ENCODE results near the gene THSD4.

Gene THSD4

DNA sequence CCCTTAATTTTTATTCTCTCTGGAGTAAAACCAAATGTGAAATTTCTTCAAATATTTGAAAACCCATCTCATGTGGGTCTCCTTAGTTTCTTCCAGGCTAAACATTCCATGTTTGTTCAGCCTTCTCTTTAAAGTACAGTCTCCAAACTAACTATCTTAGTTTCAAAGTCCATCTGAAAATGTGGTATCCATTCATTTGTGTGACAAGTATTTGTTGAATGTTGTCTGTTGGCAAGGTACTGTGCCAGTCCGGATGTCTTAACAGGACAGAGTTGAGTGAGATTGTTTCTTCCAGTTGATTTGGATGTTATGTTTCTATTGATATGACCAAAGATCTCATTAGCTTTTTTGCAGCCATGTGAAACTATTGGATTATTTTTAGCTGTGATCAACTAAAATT is 347.4 kb downstream of the THSD4 start:
- Histone ChIP-seq H3K9ac (ENCODE audit: low read length) (no peak overlapping the region), H3K4me1 (ENCODE audit: insufficient read depth, low read length) (peaks cover 7% of the 10 kb centered on the region), H3K36me3 (ENCODE audit: insufficient read depth, low read length) (no peaks in the 10 kb centered on the region), H3K27ac (ENCODE audit: low read depth, low read length) (no peak overlapping the region), H3K4me3 (ENCODE audit: low read depth in 1 of 2, low read length in 2 of 2) (no peak overlapping the region), H3K27me3 (ENCODE audit: control insufficient read depth in 1 of 2, insufficient read depth in 2 of 2, low read length in 2 of 2) (no peaks in the 10 kb centered on the region), H3K9me3 (ENCODE audit: low read length) (no peaks in the 10 kb centered on the region)

DNA sequence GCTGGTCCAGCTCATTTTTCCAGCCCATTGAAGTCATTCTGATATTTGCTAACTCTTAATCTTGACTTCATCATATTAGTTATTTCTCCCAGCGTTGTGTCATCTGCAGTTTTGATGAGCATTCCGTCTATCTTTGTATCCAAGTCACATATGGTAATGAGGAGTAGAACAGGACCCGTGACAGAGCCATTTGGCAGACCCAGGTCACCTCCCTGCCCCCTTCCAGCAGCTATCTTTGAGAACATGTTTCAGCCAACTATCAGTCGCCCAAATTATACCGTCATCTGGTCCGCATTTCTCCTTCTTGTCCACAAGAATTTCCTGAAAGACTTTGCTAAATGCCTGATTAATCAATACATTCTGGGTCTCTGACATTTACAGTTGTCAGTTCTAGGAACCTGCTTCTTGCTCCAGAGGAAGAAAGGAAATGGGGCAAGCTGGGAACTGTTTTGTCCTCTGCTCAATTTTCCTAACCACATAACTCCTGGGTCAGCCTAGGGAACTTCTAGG is 347.9 kb downstream of the THSD4 start:
- Histone ChIP-seq H3K4me3 (ENCODE audit: low read depth in 1 of 2, low read length in 2 of 2) (no peak overlapping the region), H3K27ac (ENCODE audit: low read depth, low read length) (no peak overlapping the region), H3K4me1 (ENCODE audit: insufficient read depth, low read length) (peaks cover 7% of the 10 kb centered on the region), H3K36me3 (ENCODE audit: insufficient read depth, low read length) (no peaks in the 10 kb centered on the region), H3K9me3 (ENCODE audit: low read length) (no peaks in the 10 kb centered on the region), H3K27me3 (ENCODE audit: control insufficient read depth in 1 of 2, insufficient read depth in 2 of 2, low read length in 2 of 2) (no peaks in the 10 kb centered on the region), H3K9ac (ENCODE audit: low read length) (no peak overlapping the region)

DNA sequence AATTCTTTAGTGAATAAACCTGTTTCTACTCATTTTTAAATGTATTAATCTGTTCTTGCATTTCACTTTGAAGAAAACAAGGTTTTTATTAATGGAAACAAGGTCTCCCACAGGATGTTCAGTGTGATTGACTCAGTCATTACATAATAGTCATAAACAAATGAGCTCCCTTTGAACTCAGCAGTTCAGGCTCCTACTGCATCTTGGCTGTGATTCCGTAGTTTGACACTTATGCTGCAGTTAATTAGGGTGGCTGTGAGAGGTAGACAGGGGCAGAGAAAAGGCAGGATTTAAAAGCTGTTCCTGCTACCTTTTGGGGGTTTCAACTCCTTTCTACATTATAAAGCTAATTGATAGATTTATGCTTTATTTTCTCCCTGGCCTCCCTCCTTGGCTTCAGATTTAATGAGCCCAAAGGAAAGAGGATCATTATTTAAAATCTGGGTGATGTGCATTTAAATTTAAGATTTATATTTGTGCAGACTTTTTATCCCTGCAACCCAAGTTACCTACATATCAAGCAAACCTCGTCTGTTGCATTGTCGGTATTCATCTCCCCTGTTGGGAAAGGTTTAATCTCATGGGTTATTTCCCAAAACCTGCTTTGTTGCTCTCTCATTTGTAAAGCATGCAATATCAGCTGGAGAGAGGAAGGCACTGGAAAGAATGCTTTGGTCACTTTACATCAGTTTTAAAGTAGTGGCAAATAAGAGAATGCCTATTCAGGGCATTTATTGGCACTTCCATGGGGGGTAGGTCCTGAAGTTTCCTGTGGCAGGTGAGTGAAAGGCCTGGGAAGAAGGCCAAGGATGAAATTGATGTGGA is 350.1 kb downstream of the THSD4 start:
- Histone ChIP-seq H3K4me1 (ENCODE audit: insufficient read depth, low read length) (peaks cover 7% of the 10 kb centered on the region), H3K36me3 (ENCODE audit: insufficient read depth, low read length) (no peaks in the 10 kb centered on the region), H3K9me3 (ENCODE audit: low read length) (no peaks in the 10 kb centered on the region), H3K27ac (ENCODE audit: low read depth, low read length) (no peak overlapping the region), H3K27me3 (ENCODE audit: control insufficient read depth in 1 of 2, insufficient read depth in 2 of 2, low read length in 2 of 2) (no peaks in the 10 kb centered on the region), H3K9ac (ENCODE audit: low read length) (no peak overlapping the region), H3K4me3 (ENCODE audit: low read depth in 1 of 2, low read length in 2 of 2) (no peak overlapping the region)

DNA sequence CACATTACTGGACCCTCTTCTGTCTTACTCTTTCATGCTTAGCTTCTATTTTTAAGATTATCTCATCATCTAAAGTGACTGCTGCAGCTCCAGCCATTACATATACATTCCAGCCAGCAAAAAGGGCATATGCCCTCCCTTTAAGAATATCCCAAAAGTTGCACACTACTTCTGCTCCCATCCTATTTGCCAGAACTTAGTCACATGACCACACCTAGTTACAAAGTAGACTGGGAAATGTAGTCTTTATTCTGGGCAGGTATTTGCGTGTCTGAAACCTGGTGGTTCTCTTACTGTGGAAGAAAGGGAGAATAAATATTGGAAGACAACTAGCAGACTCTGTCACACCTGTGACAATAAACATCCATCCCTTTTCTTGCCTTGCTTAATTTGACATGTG is 353.4 kb downstream of the THSD4 start:
- H3K27ac ChIP-seq (ENCODE audit: low read depth, low read length) = no peak overlapping the region
- no peak overlapping the region for H3K4me3 ChIP-seq (ENCODE audit: low read depth in 1 of 2, low read length in 2 of 2)
- H3K9me3 ChIP-seq (ENCODE audit: low read length) = no peaks in the 10 kb centered on the region
- H3K9ac ChIP-seq (ENCODE audit: low read length) = no peak overlapping the region
- no peaks in the 10 kb centered on the region for H3K36me3 ChIP-seq (ENCODE audit: insufficient read depth, low read length)
- H3K4me1 ChIP-seq (ENCODE audit: insufficient read depth, low read length) = peaks cover 7% of the 10 kb centered on the region
- no peaks in the 10 kb centered on the region for H3K27me3 ChIP-seq (ENCODE audit: control insufficient read depth in 1 of 2, insufficient read depth in 2 of 2, low read length in 2 of 2)

DNA sequence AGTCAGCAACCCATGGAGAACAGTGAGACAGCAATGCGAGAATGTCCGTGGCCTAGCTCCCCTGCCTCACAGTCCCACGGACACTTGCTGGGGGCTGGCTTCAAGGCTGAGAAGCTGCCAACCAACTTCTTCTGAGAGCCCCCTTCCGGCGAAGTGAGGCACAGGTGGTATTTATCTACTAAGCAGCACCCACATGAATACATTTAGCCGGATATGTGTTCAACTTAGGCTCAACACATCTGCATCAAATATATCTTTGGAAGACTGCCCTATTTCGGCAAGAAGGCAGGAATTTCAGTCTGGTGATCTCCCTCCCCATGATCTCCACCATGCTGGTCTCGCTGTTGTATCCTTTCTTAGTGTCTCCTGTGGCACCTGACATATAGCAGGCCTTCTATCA is 354.1 kb downstream of the THSD4 start:
- Histone ChIP-seq H3K9me3 (ENCODE audit: low read length) (no peaks in the 10 kb centered on the region), H3K27me3 (ENCODE audit: control insufficient read depth in 1 of 2, insufficient read depth in 2 of 2, low read length in 2 of 2) (no peaks in the 10 kb centered on the region), H3K4me1 (ENCODE audit: insufficient read depth, low read length) (peaks cover 7% of the 10 kb centered on the region), H3K9ac (ENCODE audit: low read length) (no peak overlapping the region), H3K4me3 (ENCODE audit: low read depth in 1 of 2, low read length in 2 of 2) (no peak overlapping the region), H3K27ac (ENCODE audit: low read depth, low read length) (no peak overlapping the region), H3K36me3 (ENCODE audit: insufficient read depth, low read length) (no peaks in the 10 kb centered on the region)

DNA sequence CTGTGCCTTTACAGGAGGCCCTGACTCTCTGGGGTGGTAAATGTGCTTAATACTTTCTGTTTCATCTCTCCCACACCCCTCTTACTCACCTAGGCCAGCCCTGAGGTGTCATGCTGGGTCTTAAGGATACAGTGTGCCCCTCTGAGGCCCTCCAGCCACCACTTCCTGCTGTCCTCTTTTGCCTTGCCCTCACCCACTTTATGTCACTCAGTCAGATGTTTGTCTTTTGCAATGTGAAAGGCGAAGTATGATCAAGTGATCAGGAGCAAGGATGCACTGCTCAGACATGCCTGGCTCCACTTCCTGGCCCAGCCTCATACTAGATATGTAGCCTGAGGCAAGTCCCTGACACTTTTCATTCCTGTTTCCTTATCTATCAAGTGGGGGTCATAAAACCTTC is 356.1 kb downstream of the THSD4 start:
- H3K36me3 ChIP-seq (ENCODE audit: insufficient read depth, low read length) = no peaks in the 10 kb centered on the region
- no peaks in the 10 kb centered on the region for H3K4me1 ChIP-seq (ENCODE audit: insufficient read depth, low read length)
- no peaks in the 10 kb centered on the region for H3K9me3 ChIP-seq (ENCODE audit: low read length)
- no peak overlapping the region for H3K4me3 ChIP-seq (ENCODE audit: low read depth in 1 of 2, low read length in 2 of 2)
- H3K27me3 ChIP-seq (ENCODE audit: control insufficient read depth in 1 of 2, insufficient read depth in 2 of 2, low read length in 2 of 2) = no peaks in the 10 kb centered on the region
- H3K27ac ChIP-seq (ENCODE audit: low read depth, low read length) = no peak overlapping the region
- H3K9ac ChIP-seq (ENCODE audit: low read length) = no peak overlapping the region

DNA sequence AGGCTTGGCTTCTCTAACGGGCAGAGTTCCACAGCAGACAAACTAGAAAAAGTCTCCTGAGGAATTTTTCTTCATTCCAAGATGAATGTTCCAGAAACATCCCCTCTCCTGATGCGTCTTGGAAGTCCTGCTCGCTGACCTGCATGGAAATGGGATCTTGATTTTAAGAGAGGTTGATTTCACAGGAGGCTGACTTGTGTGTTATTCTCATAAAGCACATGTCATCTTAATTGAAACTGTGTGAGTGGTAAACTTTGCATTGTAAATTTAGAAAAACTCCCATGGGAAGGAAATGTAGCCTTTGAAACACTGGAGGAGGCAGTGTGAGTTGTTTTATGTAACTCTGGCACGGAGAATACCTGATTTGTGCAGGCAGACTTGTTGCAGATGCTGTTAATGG is 357.3 kb downstream of the THSD4 start:
- no peak overlapping the region for H3K9ac ChIP-seq (ENCODE audit: low read length)
- H3K4me3 ChIP-seq (ENCODE audit: low read depth in 1 of 2, low read length in 2 of 2) = no peak overlapping the region
- H3K36me3 ChIP-seq (ENCODE audit: insufficient read depth, low read length) = no peaks in the 10 kb centered on the region
- H3K27me3 ChIP-seq (ENCODE audit: control insufficient read depth in 1 of 2, insufficient read depth in 2 of 2, low read length in 2 of 2) = no peaks in the 10 kb centered on the region
- no peaks in the 10 kb centered on the region for H3K4me1 ChIP-seq (ENCODE audit: insufficient read depth, low read length)
- no peaks in the 10 kb centered on the region for H3K9me3 ChIP-seq (ENCODE audit: low read length)
- no peak overlapping the region for H3K27ac ChIP-seq (ENCODE audit: low read depth, low read length)

DNA sequence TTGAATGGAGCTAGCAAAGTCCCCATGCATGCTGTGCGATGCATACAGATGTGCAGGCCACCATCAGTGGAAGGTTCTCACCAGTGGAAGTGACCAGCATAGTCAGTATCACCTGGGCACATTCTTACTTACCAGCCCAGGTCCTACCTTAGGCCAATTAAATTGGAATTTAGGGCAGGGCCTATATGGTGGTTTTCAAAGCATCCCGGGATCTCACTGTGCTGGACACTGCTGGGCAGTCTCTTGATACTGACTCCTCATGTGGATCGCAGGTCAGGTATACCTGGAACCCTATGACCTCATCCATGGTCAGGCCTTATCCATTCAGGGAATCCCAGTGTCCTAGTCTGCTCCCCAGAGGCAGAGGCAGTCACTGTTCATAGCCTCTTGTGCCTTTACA is 358.5 kb downstream of the THSD4 start:
- Histone ChIP-seq H3K4me3 (ENCODE audit: low read depth in 1 of 2, low read length in 2 of 2) (no peak overlapping the region), H3K36me3 (ENCODE audit: insufficient read depth, low read length) (no peaks in the 10 kb centered on the region), H3K27ac (ENCODE audit: low read depth, low read length) (no peak overlapping the region), H3K9me3 (ENCODE audit: low read length) (no peaks in the 10 kb centered on the region), H3K4me1 (ENCODE audit: insufficient read depth, low read length) (no peaks in the 10 kb centered on the region), H3K9ac (ENCODE audit: low read length) (no peak overlapping the region), H3K27me3 (ENCODE audit: control insufficient read depth in 1 of 2, insufficient read depth in 2 of 2, low read length in 2 of 2) (no peaks in the 10 kb centered on the region)

DNA sequence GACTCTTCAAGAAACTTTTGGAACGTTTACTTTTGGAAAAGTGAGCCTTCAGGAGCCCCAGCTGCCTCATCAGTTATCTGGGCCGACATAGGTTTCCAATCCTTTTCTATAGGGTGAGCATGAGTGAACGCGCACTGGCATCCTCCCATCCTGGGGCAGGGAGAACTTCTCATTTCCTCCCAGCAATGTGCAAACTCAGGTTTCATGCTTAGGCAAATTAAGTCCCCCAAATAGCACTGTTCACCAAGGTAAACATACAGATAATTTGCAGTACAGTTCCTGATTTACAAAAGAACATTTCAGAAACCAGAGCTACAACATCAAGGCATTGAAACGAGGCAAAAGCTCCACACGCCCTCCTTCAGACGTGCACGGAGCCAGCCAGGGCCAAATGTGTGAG is 361.6 kb downstream of the THSD4 start:
- no peaks in the 10 kb centered on the region for H3K9me3 ChIP-seq (ENCODE audit: low read length)
- no peaks in the 10 kb centered on the region for H3K4me1 ChIP-seq (ENCODE audit: insufficient read depth, low read length)
- no peak overlapping the region for H3K27ac ChIP-seq (ENCODE audit: low read depth, low read length)
- H3K9ac ChIP-seq (ENCODE audit: low read length) = no peak overlapping the region
- no peaks in the 10 kb centered on the region for H3K27me3 ChIP-seq (ENCODE audit: control insufficient read depth in 1 of 2, insufficient read depth in 2 of 2, low read length in 2 of 2)
- no peak overlapping the region for H3K4me3 ChIP-seq (ENCODE audit: low read depth in 1 of 2, low read length in 2 of 2)
- H3K36me3 ChIP-seq (ENCODE audit: insufficient read depth, low read length) = no peaks in the 10 kb centered on the region

DNA sequence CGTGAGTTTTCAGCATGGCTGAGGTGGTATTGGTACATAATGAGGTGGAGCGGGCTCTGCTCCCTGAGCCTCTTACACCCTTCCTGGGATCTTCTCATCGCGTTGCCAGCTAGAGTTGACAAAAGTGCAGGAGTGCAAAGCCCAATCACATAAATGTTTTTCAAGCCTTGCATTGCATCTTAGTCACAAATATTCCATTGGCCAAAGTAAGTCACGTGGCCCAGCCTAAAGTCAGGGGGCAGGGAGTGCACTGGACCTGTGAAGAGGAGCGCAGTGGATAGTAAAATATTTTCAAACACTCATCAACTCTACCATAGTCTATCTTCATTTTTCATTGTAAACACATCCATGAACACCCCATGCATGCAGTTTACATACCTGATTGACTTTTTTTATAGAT is 365.3 kb downstream of the THSD4 start:
- Histone ChIP-seq H3K36me3 (ENCODE audit: insufficient read depth, low read length) (no peaks in the 10 kb centered on the region), H3K27me3 (ENCODE audit: control insufficient read depth in 1 of 2, insufficient read depth in 2 of 2, low read length in 2 of 2) (no peaks in the 10 kb centered on the region), H3K9ac (ENCODE audit: low read length) (no peak overlapping the region), H3K27ac (ENCODE audit: low read depth, low read length) (no peak overlapping the region), H3K4me1 (ENCODE audit: insufficient read depth, low read length) (no peaks in the 10 kb centered on the region), H3K9me3 (ENCODE audit: low read length) (no peaks in the 10 kb centered on the region), H3K4me3 (ENCODE audit: low read depth in 1 of 2, low read length in 2 of 2) (no peak overlapping the region)

DNA sequence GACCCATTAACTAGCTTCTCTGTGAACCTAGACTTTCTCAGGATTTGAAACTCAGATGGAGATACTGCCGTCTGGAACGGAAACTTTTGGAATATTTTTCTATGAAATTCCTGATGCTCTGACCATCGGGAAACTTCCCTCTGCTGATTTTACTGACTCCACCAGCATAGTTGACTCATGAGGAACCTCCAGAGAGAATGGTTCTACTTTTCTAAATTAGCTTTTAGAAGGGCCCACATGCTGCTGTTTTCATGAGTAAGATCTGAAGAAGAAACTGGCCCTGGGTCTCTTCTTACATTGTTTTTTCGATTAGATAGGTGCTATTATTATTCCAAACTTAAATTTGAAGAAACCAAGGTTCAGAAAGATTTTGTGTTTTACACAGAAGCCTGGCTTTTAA is 368.8 kb downstream of the THSD4 start:
- no peaks in the 10 kb centered on the region for H3K4me1 ChIP-seq (ENCODE audit: insufficient read depth, low read length)
- no peak overlapping the region for H3K4me3 ChIP-seq (ENCODE audit: low read depth in 1 of 2, low read length in 2 of 2)
- no peaks in the 10 kb centered on the region for H3K36me3 ChIP-seq (ENCODE audit: insufficient read depth, low read length)
- no peak overlapping the region for H3K9ac ChIP-seq (ENCODE audit: low read length)
- H3K27ac ChIP-seq (ENCODE audit: low read depth, low read length) = no peak overlapping the region
- no peaks in the 10 kb centered on the region for H3K27me3 ChIP-seq (ENCODE audit: control insufficient read depth in 1 of 2, insufficient read depth in 2 of 2, low read length in 2 of 2)
- no peaks in the 10 kb centered on the region for H3K9me3 ChIP-seq (ENCODE audit: low read length)

DNA sequence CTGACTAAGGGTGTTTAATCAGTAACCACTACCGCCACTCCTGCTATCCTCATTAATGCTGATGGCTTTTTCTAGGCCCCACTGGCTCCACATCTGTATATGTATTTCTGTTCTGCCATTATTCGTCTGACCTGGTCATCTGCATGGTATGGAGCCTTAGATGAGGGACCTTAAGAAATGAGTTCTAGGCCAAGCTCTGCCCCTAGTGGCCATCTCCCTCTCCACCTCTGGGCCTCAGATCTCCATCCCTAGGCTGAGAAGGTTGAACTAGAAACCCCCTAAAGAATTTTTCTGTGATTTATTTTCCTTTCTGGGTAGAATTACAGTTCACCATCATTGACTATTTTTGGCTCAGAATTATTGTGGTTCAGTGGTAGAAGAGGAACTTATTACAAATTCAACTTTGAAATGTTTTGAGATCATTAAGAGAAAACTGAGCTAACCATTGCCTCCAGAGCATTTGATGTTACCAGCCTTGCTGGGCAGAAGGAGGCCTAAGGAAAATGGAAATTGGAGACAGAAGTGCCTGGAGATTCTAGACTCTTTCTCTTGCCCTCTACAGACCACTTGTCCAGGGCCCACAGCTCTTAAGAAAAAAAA is 369.9 kb downstream of the THSD4 start:
- H3K36me3 ChIP-seq (ENCODE audit: insufficient read depth, low read length) = no peaks in the 10 kb centered on the region
- H3K9ac ChIP-seq (ENCODE audit: low read length) = no peak overlapping the region
- no peaks in the 10 kb centered on the region for H3K9me3 ChIP-seq (ENCODE audit: low read length)
- no peak overlapping the region for H3K27ac ChIP-seq (ENCODE audit: low read depth, low read length)
- no peak overlapping the region for H3K4me3 ChIP-seq (ENCODE audit: low read depth in 1 of 2, low read length in 2 of 2)
- H3K4me1 ChIP-seq (ENCODE audit: insufficient read depth, low read length) = no peaks in the 10 kb centered on the region
- no peaks in the 10 kb centered on the region for H3K27me3 ChIP-seq (ENCODE audit: control insufficient read depth in 1 of 2, insufficient read depth in 2 of 2, low read length in 2 of 2)

Measured in muscle layer of colon (tissue), 2 donors.